Activated B cell treated with CpG ODN at 0.5 μM for 24 hours (primary cell): Measurements from ENCODE around the gene CHD5. TPM values are rescaled to one million over a fixed set of nuclear protein-coding genes. Genes with fewer than 3 reads are reported as not detected.

Experiments used
- ATAC-seq: fragments of 200-7000 bp; cut with Tn5 transposase; one replicate; pipeline ENCODE4 v1.10.0; 2021; ENCODE audit warnings: low read depth, mild to moderate bottlenecking, moderate library complexity
- CTCF ChIA-PET: fragments of 350-600 bp; sonication (Branson Sonifier 250); formaldehyde crosslinking; loops from one replicate; lab custom pipeline; 2021; ENCODE audit warnings: antibody characterized with exemption; lab: Charles Lee
- POLR2A ChIA-PET: fragments of 350-600 bp; sonication (Branson Sonifier 250); formaldehyde crosslinking; loops from one replicate; lab custom pipeline; 2021; ENCODE audit warnings: antibody characterized with exemption; lab: Charles Lee
- DNase-seq: peaks from one replicate; pipeline ENCODE4 v3.0.0; 2022
- H3K27ac Mint-ChIP-seq: one replicate; pipeline ENCODE4 v1.8.0; 2020; ENCODE audit warnings: mixed read lengths
- H3K27me3 Mint-ChIP-seq: one replicate; pipeline ENCODE4 v1.8.0; 2021; ENCODE audit warnings: mixed read lengths
- H3K36me3 Mint-ChIP-seq: one replicate; pipeline ENCODE4 v1.8.0; 2021; ENCODE audit warnings: low read depth, mixed read lengths
- H3K4me1 Mint-ChIP-seq: one replicate; pipeline ENCODE4 v1.8.0; 2021; ENCODE audit warnings: mixed read lengths
- H3K4me3 Mint-ChIP-seq: one replicate; pipeline ENCODE4 v1.8.0; 2020; ENCODE audit warnings: mild to moderate bottlenecking, mixed read lengths
- H3K9me3 Mint-ChIP-seq: one replicate; pipeline ENCODE4 v1.8.0; 2020; ENCODE audit warnings: mixed read lengths
- CTCF ChIP-seq: fragments of 200-600 bp; IDR thresholded peaks from one replicate; pipeline ENCODE4 v1.8.0; 2022; ENCODE audit warnings: antibody characterized with exemption, mild to moderate bottlenecking
- intact Hi-C: fragments of 100-400 bp; cut with micrococcal nuclease; formaldehyde crosslinking; loops from one replicate; pipeline ENCODE4 v1.15.1; 2024
- total RNA-seq: library from RNA; stranded (reverse); gene quantifications from 2 replicates; pipeline ENCODE4 v1.2.3, GENCODE V29; 2022

Gene CHD5
- total RNA-seq, 1 donor from 2014 or later: 0.31 TPM

- H3K36me3 Mint-ChIP-seq: no peaks in the 10 kb centered on the region
- no peaks in the 10 kb centered on the region for H3K9me3 Mint-ChIP-seq
- TF ChIP-seq CTCF: no peak
- ChIA-PET POLR2A (no interaction called here), CTCF (no interaction called here)
- no peaks in the 10 kb centered on the region for H3K4me1 Mint-ChIP-seq
- H3K27ac Mint-ChIP-seq: no peak overlapping the region
- H3K4me3 Mint-ChIP-seq: no peak overlapping the region
- DNase-seq (no peak), ATAC-seq (no peak)
- intact Hi-C loops: no loop called here
- peaks cover 12% of the 10 kb centered on the region for H3K27me3 Mint-ChIP-seq
Measured at GRCh38 chr1:6165441-6165985, 14.6 kb downstream of the CHD5 start.

GRCh38 chr1:6165027-6165426 lies 15.1 kb downstream of the CHD5 start:
- ChIA-PET POLR2A (no interaction called here), CTCF (no interaction called here)
- Mint-ChIP-seq H3K4me3 (no peak overlapping the region), H3K9me3 (no peaks in the 10 kb centered on the region), H3K27ac (no peak overlapping the region), H3K36me3 (no peaks in the 10 kb centered on the region), H3K27me3 (peaks cover 12% of the 10 kb centered on the region), H3K4me1 (no peaks in the 10 kb centered on the region)
- intact Hi-C loops: no loop called here
- TF ChIP-seq CTCF: no peak
- ATAC-seq (no peak), DNase-seq (no peak)

GRCh38 chr1:6163973-6164617 lies 16.0 kb downstream of the CHD5 start:
- H3K4me3 Mint-ChIP-seq: no peak overlapping the region
- H3K27ac Mint-ChIP-seq: no peak overlapping the region
- TF ChIP-seq CTCF: no peak
- DNase-seq (no peak), ATAC-seq (no peak)
- CTCF ChIA-PET: no interaction called here
- POLR2A ChIA-PET: no interaction called here
- intact Hi-C loops: no loop called here
- no peaks in the 10 kb centered on the region for H3K4me1 Mint-ChIP-seq
- peaks cover 10% of the 10 kb centered on the region for H3K27me3 Mint-ChIP-seq
- H3K36me3 Mint-ChIP-seq: no peaks in the 10 kb centered on the region
- H3K9me3 Mint-ChIP-seq: no peaks in the 10 kb centered on the region

GRCh38 chr1:6163191-6163972 lies 16.7 kb downstream of the CHD5 start:
- DNase-seq: no peak
- Mint-ChIP-seq H3K27ac (no peak overlapping the region), H3K9me3 (no peaks in the 10 kb centered on the region), H3K4me3 (no peak overlapping the region), H3K36me3 (no peaks in the 10 kb centered on the region), H3K27me3 (peaks cover 10% of the 10 kb centered on the region), H3K4me1 (no peaks in the 10 kb centered on the region)
- no peak for TF ChIP-seq CTCF
- no peak for ATAC-seq
- intact Hi-C loops: no loop called here
- CTCF ChIA-PET: no interaction called here
- POLR2A ChIA-PET: no interaction called here

GRCh38 chr1:6162773-6163172 lies 17.3 kb downstream of the CHD5 start:
- no peaks in the 10 kb centered on the region for H3K9me3 Mint-ChIP-seq
- CTCF ChIA-PET: no interaction called here
- H3K4me1 Mint-ChIP-seq: no peaks in the 10 kb centered on the region
- intact Hi-C loops: no loop called here
- DNase-seq (no peak), ATAC-seq (no peak)
- peaks cover 10% of the 10 kb centered on the region for H3K27me3 Mint-ChIP-seq
- POLR2A ChIA-PET: no interaction called here
- H3K4me3 Mint-ChIP-seq: no peak overlapping the region
- no peak for TF ChIP-seq CTCF
- H3K36me3 Mint-ChIP-seq: no peaks in the 10 kb centered on the region
- H3K27ac Mint-ChIP-seq: no peak overlapping the region
